Smooth muscle cell of the brain vasculature (primary cell): ENCODE results near the gene BRAT1.
"Not testable (repeated sequence)": the region's sequence is repeated elsewhere in the genome, so short reads cannot be mapped to it uniquely, and the experiment has no call there.

ENCODE experiments used
- DNase-seq: peaks from one replicate; pipeline ENCODE4 v3.0.0-alpha.2; 2012; ENCODE audit warnings: low read depth, low spot score

BRAT1 gene

GRCh38 chr7:2537981-2538851 lies 17.1 kb downstream of the BRAT1 start:
- DNase-seq: no peak

GRCh38 chr7:2535872-2536627 lies 19.3 kb downstream of the BRAT1 start:
- not testable (repeated sequence) for DNase-seq

GRCh38 chr7:2534214-2534613 lies 21.1 kb downstream of the BRAT1 start:
- DNase-seq: not testable (repeated sequence)

- DNase-seq: not testable (repeated sequence)
Observed at GRCh38 chr7:2533566-2533965, 21.8 kb downstream of the BRAT1 start.

GRCh38 chr7:2532816-2533215 lies 22.5 kb downstream of the BRAT1 start:
- DNase-seq: not testable (repeated sequence)

- DNase-seq: not testable (repeated sequence)
Observed at GRCh38 chr7:2532199-2532772, 23.0 kb downstream of the BRAT1 start.

- not testable (repeated sequence) for DNase-seq
Observed at GRCh38 chr7:2531796-2532110, 23.6 kb downstream of the BRAT1 start.

- DNase-seq: not testable (repeated sequence)
Observed at GRCh38 chr7:2530994-2531795, 24.1 kb downstream of the BRAT1 start.

GRCh38 chr7:2530071-2530987 lies 25.0 kb downstream of the BRAT1 start:
- DNase-seq: no peak

GRCh38 chr7:2529161-2530070 lies 25.9 kb downstream of the BRAT1 start:
- no peak for DNase-seq

GRCh38 chr7:2528481-2529095 lies 26.7 kb downstream of the BRAT1 start:
- no peak for DNase-seq

GRCh38 chr7:2527505-2528467 lies 27.5 kb downstream of the BRAT1 start:
- DNase-seq: peak; percentile 72

- no peak for DNase-seq
Observed at GRCh38 chr7:2526659-2527504, 28.4 kb downstream of the BRAT1 start.

- DNase-seq: no peak
Observed at GRCh38 chr7:2525658-2526630, 29.4 kb downstream of the BRAT1 start.

- DNase-seq: no peak
Observed at GRCh38 chr7:2524808-2525657, 30.3 kb downstream of the BRAT1 start.
